SU-DHL-6 (cell line): ENCODE data around the gene PBX1.

Experiments used
- H2AFZ ChIP-seq: fragments of 200-600 bp; sonication (generic); 2 replicates; pipeline ENCODE4 v1.6.1; 2014; ENCODE audit warnings: low read depth, mild to moderate bottlenecking, moderate library complexity, mixed read lengths, antibody characterized with exemption, low read length; ENCODE audit not compliant: severe bottlenecking
- H3F3A ChIP-seq: fragments of 200-600 bp; shearing (Covaris generic); 2 replicates; pipeline ENCODE4 v1.6.0; 2016; ENCODE audit warnings: antibody characterized with exemption, mild to moderate bottlenecking; ENCODE audit not compliant: insufficient read depth
- H3K27ac ChIP-seq: fragments of 200-600 bp; sonication (generic); 2 replicates; pipeline ENCODE4 v1.5.1; 2016; ENCODE audit warnings: low read depth, mild to moderate bottlenecking, low read length, moderate library complexity, mixed read lengths
- H3K27me3 ChIP-seq: fragments of 200-600 bp; sonication (generic), shearing (Covaris generic); 2 replicates; pipeline ENCODE4 v1.6.0; 2014; ENCODE audit warnings: mild to moderate bottlenecking, low read length
- H3K36me3 ChIP-seq: fragments of 200-600 bp; sonication (generic); 2 replicates; pipeline ENCODE4 v1.6.1; 2014; ENCODE audit warnings: mild to moderate bottlenecking, low read length, mixed read lengths
- H3K4me2 ChIP-seq: fragments of 300-600, 200-600 bp; shearing (Covaris generic), sonication (generic); 2 replicates; pipeline ENCODE4 v1.6.0; 2014; ENCODE audit warnings: low read length, low read depth, mild to moderate bottlenecking; ENCODE audit not compliant: poor library complexity, severe bottlenecking
- H3K4me3 ChIP-seq: fragments of 200-600 bp; sonication (generic); 2 replicates; pipeline ENCODE4 v1.5.1; 2014; ENCODE audit warnings: antibody characterized with exemption, low read length, mild to moderate bottlenecking, mixed read lengths; ENCODE audit not compliant: insufficient read depth, poor library complexity, severe bottlenecking
- H3K79me2 ChIP-seq: fragments of 200-600 bp; sonication (generic); 2 replicates; pipeline ENCODE4 v1.6.1; 2014; ENCODE audit warnings: mild to moderate bottlenecking, low read length, moderate library complexity; ENCODE audit not compliant: insufficient read depth
- H3K9ac ChIP-seq: fragments of 200-600 bp; sonication (generic); 2 replicates; pipeline ENCODE4 v1.7.0; 2014; ENCODE audit warnings: mild to moderate bottlenecking, low read length
- H3K9me2 ChIP-seq: fragments of 200-600 bp; sonication (generic); replicated peaks from 2 replicates; pipeline ENCODE4 v1.6.1; 2014; ENCODE audit warnings: low read length; ENCODE audit not compliant: insufficient read depth
- H3K9me3 ChIP-seq: fragments of 200-600 bp; sonication (generic); 2 replicates; pipeline ENCODE4 v1.6.1; 2014; ENCODE audit warnings: low read length, mixed read lengths; ENCODE audit not compliant: insufficient read depth
- H4K20me1 ChIP-seq: fragments of 200-600 bp; sonication (generic); 2 replicates; pipeline ENCODE4 v1.6.1; 2014; ENCODE audit warnings: low read depth, mild to moderate bottlenecking, antibody characterized with exemption, low read length, moderate library complexity, mixed read lengths
- CTCF ChIP-seq: fragments of 200-600 bp; sonication (generic); IDR thresholded peaks from one replicate; pipeline ENCODE4 v1.5.1; 2017; ENCODE audit warnings: antibody characterized with exemption, mild to moderate bottlenecking, low read length, moderate library complexity; ENCODE audit not compliant: insufficient read depth, poor library complexity, severe bottlenecking
- EZH2phosphoT487 ChIP-seq: fragments of 200-600 bp; sonication (generic), shearing (Covaris generic); conservative IDR thresholded peaks from 2 replicates; pipeline ENCODE4 v1.6.1; 2018; ENCODE audit warnings: mild to moderate bottlenecking, antibody characterized with exemption, low read length, moderate library complexity, mixed read lengths

Gene PBX1

GRCh38 chr1:164611754-164612642 is 53.0 kb downstream of the PBX1 start:
- Histone ChIP-seq H3K4me2 (no peak overlapping the region), H3K9me2 (no peaks in the 10 kb centered on the region), H3K9ac (no peak overlapping the region), H3K79me2 (no peaks in the 10 kb centered on the region), H3K9me3 (no peaks in the 10 kb centered on the region), H3F3A (no peaks in the 10 kb centered on the region), H3K36me3 (no peaks in the 10 kb centered on the region), H4K20me1 (no peaks in the 10 kb centered on the region), H3K4me3 (no peak overlapping the region), H3K27me3 (no peaks in the 10 kb centered on the region), H2AFZ (no peak overlapping the region), H3K27ac (no peak overlapping the region)
- TF ChIP-seq CTCF (no peak), EZH2phosphoT487 (no peak)

GRCh38 chr1:164613176-164613575 is 54.2 kb downstream of the PBX1 start:
- no peak for TF ChIP-seq EZH2phosphoT487
- TF ChIP-seq CTCF = no peak
- no peaks in the 10 kb centered on the region for H3K9me3 ChIP-seq
- H3K9ac ChIP-seq = no peak overlapping the region
- H3F3A ChIP-seq = no peaks in the 10 kb centered on the region
- H3K79me2 ChIP-seq = no peaks in the 10 kb centered on the region
- H3K36me3 ChIP-seq = no peaks in the 10 kb centered on the region
- no peaks in the 10 kb centered on the region for H3K27me3 ChIP-seq
- H3K4me2 ChIP-seq = no peak overlapping the region
- no peak overlapping the region for H3K4me3 ChIP-seq
- no peak overlapping the region for H2AFZ ChIP-seq
- no peaks in the 10 kb centered on the region for H3K9me2 ChIP-seq
- no peak overlapping the region for H3K27ac ChIP-seq
- no peaks in the 10 kb centered on the region for H4K20me1 ChIP-seq

- H3K9me2 ChIP-seq = no peaks in the 10 kb centered on the region
- H3K4me3 ChIP-seq = no peak overlapping the region
- no peaks in the 10 kb centered on the region for H3K36me3 ChIP-seq
- H3K4me2 ChIP-seq = no peak overlapping the region
- H3K9ac ChIP-seq = no peak overlapping the region
- H3F3A ChIP-seq = no peaks in the 10 kb centered on the region
- H3K27ac ChIP-seq = no peak overlapping the region
- H4K20me1 ChIP-seq = no peaks in the 10 kb centered on the region
- TF ChIP-seq EZH2phosphoT487 = no peak
- no peak for TF ChIP-seq CTCF
- no peaks in the 10 kb centered on the region for H3K27me3 ChIP-seq
- no peaks in the 10 kb centered on the region for H3K79me2 ChIP-seq
- no peak overlapping the region for H2AFZ ChIP-seq
- no peaks in the 10 kb centered on the region for H3K9me3 ChIP-seq
Measured at GRCh38 chr1:164614316-164614715, 55.3 kb downstream of the PBX1 start.
